Epithelial cell of proximal tubule (primary cell): ENCODE measurements around the gene RBM19. TPM values are rescaled to one million over a fixed set of nuclear protein-coding genes. Genes with fewer than 3 reads are reported as not detected.

Experiments
- DNase-seq: peaks from one replicate; pipeline ENCODE4 v3.0.0-alpha.2; 2011; ENCODE audit warnings: low read depth
- H3K4me3 ChIP-seq: 2 replicates; pipeline ENCODE4 v1.5.1; 2011; ENCODE audit warnings: low read depth, mild to moderate bottlenecking, low read length
- total RNA-seq: library from RNA; depleted of rRNA; stranded (reverse); fragments of >200 nt; gene quantifications from 2 replicates; pipeline ENCODE4 v1.2.3, GENCODE V29; 2015
- TF ChIP-seq, protein P1 (sequence below): conservative IDR thresholded peaks from 2 replicates; pipeline ENCODE4 v1.5.1; 2012; ENCODE audit warnings: low read depth, mild to moderate bottlenecking, low read length

The RBM19 gene
- total RNA-seq, 1 donor from 2014 or later: 26.5 TPM

DNA sequence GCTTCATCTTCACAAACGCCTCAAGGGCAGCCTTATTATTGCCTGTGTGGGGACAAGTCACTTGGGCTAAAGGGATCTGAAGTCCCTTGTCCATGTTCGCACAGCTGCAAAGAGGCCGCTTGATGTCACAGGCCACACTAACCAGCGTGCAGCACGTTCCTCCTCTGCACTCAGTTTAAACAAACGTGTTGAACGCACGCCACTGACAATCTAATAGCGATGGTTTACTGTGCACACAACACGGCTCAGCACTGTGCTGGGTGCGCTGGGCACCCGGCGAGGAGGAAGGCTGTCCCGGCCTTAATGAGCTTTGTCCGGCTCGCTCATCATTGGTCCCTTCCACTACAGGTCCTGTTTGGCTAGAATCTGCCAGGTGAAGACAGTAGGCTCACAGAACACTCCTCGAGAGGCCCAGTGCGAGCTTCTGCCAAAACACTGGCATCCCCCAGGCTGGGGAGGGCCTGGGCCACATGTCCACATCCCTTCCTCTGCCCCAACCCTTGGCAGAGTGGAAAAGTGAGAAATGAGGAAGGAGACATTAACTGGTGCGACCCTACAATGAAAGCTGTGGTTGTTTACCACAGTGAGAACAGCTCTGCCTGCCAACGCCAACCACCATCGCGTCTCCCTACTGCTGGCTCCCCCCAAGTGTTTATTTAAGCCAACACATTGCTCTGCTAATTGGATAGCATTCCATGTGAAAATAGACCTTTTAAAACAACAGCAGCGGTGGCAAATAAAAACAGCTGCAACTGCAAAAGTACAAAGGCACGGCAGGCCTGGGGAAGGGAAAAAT is 113.2 kb downstream of the RBM19 start:
- no peak overlapping the region for H3K4me3 ChIP-seq
- TF ChIP-seq, protein P1, sequence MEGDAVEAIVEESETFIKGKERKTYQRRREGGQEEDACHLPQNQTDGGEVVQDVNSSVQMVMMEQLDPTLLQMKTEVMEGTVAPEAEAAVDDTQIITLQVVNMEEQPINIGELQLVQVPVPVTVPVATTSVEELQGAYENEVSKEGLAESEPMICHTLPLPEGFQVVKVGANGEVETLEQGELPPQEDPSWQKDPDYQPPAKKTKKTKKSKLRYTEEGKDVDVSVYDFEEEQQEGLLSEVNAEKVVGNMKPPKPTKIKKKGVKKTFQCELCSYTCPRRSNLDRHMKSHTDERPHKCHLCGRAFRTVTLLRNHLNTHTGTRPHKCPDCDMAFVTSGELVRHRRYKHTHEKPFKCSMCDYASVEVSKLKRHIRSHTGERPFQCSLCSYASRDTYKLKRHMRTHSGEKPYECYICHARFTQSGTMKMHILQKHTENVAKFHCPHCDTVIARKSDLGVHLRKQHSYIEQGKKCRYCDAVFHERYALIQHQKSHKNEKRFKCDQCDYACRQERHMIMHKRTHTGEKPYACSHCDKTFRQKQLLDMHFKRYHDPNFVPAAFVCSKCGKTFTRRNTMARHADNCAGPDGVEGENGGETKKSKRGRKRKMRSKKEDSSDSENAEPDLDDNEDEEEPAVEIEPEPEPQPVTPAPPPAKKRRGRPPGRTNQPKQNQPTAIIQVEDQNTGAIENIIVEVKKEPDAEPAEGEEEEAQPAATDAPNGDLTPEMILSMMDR: no peak
- no peak for DNase-seq

DNA sequence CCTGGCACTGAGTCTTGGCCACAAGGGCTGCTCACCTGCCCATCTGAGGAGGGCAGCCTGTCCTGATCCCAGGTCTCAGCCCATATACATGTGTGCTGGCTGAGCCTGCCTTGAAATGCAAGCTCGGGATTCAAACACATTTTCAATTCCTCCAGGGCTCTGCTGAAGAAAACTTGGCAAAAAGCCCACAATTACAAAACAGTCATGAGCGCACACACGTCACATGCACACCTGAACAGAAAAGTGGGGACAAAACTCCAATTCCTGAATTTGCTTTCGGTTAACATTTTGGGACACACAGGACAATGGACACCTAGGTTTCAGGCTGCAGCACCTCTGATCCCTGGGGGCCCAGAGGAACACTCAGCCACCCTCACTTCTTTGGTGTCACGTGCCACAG is 113.9 kb downstream of the RBM19 start:
- TF ChIP-seq, protein P1: no peak
- H3K4me3 ChIP-seq: no peak overlapping the region
- no peak for DNase-seq

DNA sequence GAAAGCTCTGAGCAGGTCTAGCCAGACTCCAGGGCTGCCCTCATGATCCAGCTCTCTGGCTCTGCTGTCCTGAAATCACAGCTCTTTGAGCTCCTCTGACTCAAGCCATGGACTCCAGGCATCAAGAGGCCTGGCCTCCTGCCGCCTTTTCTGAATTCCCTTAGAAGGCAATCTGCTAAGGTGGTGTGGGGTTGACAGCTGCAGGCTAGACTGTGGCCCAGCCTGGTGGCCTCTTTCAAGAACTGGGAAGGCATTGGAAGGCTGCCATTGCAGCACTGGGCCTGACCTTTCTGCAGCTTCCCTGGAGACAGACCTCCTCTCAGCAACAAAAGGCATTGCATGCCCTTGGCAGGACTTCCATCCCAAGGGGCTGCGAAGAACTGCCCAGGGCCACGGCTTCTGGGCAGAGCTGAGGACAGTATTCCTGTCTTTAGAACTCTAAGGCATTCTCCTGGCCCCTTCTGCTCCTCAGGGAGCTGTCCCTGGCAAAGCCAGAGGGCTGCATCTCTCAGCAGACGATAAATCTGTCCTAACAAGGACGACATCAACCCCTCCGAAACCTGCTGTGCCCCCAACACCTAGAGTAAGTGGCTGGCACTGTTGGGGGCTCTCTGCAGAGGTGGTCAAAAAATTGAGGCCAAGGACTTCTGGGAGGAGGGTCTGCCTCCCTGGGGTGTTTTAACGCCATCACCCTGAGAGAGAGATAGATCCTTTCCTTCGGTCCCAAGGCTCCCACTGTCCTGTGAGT is 115.6 kb downstream of the RBM19 start:
- H3K4me3 ChIP-seq: no peak overlapping the region
- TF ChIP-seq, protein P1: no peak
- no peak for DNase-seq

DNA sequence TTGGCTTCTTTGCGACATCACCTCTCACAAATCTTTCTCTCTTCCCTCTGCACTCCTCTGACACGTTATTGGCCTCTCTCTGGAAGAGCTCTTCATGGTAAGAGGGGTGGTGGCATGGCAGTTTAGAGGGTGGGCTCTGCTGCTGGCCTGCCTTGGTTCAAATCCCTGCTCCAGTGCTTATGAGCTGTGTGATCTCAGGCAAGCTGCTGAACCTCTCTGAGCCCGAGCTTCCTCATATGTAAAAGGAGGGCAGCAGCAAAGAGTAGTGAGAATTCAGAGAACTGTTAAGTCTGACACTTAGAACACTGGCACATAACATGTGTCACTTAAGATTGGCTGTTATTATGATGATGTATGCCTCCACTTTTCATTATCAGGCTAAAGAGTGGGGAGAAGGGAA is 118.3 kb downstream of the RBM19 start:
- H3K4me3 ChIP-seq: no peak overlapping the region
- TF ChIP-seq, protein P1: no peak
- DNase-seq: no peak

DNA sequence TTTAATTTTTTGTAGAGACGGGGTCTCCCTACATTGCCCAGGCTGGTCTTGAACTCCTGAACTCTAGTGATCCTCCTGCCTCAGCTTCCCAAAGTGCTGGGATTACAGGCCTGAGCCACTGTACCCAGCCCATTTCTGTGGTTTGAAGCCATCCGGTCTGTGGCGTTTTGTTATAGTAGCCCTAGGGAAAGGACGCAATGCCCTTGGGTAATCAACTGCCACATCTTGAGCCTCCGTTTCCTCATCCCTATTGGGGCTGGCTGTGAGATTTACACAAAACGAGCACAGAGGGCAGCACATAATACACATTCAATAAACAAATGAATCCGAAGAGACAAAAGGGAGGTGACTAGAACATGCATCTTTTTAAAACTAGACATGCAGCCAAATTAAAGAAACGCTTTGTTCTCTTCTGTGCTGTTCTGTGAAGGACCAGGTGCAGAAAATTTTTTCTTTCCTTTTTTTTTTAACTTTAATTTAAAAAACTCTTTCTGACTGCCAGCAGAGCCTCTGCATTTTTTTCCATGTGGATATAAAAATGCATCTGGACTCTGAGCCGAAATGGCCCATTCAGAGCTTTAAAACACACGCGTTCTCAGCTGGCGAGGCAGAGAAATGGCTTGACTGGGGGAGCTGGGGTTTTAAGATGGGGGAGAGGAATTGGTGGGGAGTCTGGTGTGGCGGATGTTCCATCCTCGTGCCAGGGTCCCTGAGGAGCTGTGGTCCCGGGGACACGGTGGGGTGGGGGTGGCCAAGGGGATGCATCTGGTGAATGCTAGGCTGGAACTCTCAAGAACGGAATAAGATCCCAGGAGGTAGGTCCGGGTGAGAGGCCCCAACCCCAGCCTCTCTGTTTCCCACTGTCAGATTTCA is 119.0 kb downstream of the RBM19 start:
- H3K4me3 ChIP-seq: no peak overlapping the region
- no peak for DNase-seq
- TF ChIP-seq, protein P1: no peak

DNA sequence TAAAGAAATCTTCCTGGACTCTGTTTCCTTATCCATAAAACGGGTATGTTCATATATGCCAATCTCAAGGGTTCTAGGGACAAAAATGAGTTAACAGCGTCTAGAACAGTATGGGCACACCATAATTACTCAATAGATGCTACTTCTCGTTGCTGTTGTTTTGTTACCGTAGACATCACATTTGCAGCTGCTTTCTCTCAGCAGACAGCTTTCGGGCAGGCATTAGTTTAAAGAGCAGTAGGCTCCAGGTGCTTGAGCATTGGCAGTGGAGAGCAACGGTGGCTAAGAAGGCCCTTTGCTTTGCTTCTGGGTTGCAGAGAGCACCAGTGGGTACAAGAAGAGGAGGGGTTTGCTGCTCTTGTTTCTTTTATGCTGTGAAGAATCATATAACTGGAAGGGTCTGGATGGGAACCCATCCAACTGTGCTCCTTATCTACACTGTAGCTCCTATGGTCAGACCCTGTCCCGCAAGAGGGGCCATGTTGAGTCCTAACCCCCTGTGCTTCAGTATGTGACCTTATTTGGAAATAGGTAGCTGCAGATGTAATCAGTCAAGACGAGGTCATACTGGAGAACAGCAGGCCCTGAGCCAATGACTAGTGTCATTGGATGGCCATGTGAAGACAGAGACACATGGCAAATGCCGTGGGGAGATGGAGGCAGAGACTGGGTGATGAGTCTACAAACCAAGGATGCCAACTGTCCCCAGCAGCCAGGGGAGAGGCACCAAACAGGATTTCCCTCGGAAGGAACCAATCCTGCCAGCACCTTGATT is 120.0 kb downstream of the RBM19 start:
- no peak overlapping the region for H3K4me3 ChIP-seq
- DNase-seq: no peak
- TF ChIP-seq, protein P1: no peak
